ENCODE measurements around the gene CDC45. TPM values are rescaled to one million over a fixed set of nuclear protein-coding genes. Genes with fewer than 3 reads are reported as not detected.

CDC45 gene
- total and polyA plus RNA-seq, 2 donors (not counting 1 experiment from before 2014, with no cell fraction given), result 3.8 to 12.0 TPM

DNA sequence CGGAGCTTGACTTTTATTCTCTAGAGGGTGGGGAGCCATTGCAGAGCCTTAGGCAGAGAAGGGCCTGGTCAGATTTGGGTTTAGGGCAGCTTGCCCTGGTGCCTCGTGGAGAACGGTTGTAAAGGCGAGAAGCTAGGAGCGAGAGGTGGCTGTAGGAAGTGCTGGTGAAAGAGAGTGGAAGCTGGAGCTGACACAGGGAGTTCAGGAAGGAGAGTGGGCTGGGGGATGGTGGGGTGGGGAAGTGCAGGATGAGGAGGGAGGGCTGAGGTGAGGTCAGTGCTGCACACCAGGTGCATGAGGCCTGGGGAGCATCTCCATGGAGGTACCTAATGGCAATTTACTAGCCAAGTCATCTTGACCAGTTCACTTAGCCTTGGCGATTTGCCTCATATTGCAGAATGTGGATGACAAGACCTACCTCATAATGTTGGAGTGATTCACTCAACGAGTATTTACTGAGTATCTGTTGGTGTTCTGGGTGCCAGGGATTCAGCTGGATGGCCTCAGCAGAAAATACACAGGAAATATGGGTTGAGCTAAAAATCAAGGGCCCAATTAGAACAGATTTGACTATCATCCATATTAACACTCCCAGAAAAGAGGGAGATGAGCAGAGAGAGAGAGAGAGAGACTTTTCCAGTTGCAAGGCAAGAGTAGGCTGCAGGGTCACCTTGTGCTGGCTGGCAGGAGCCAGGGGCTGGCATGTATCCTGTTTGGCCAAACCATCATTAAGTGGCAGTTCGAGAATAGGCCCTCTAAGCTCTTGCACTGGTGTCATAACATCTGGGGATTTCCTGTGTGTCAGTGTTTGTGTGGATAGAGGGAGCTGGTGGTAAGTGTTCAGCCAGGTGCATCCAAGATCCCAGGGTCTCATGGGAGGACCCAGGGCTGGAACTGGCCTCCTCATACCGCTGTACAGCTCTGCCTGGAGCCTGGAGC lies 88.9 kb downstream of the CDC45 start:
- Histone ChIP-seq H3K4me3 (replicated peaks in 1 of 4; ENCODE audit: control extremely low read depth in 1 of 4, insufficient read depth in 1 of 4, low read depth in 3 of 4, low read length in 4 of 4) (no peak overlapping the region), H3K79me2 (ENCODE audit: control insufficient read depth, insufficient read depth, low read length) (no peaks in the 10 kb centered on the region), H3K27me3 (ENCODE audit: control insufficient read depth, insufficient read depth, low read length) (peaks cover 4% of the 10 kb centered on the region), H3K4me2 (ENCODE audit: extremely low read depth, insufficient read depth, low read length) (no peak overlapping the region), H3K9ac (ENCODE audit: insufficient read depth, low read length) (no peak overlapping the region), H3K9me3 (ENCODE audit: control insufficient read depth, insufficient read depth, low read depth, low read length) (no peaks in the 10 kb centered on the region), H3K36me3 (ENCODE audit: control insufficient read depth, insufficient read depth, low read length) (no peaks in the 10 kb centered on the region), H2AFZ (ENCODE audit: low read length) (no peak overlapping the region), H4K20me1 (ENCODE audit: control insufficient read depth, extremely low read depth, insufficient read depth, low read length) (no peaks in the 10 kb centered on the region), H3K27ac (ENCODE audit: insufficient read depth, low read length) (no peak overlapping the region), H3K4me1 (ENCODE audit: control insufficient read depth, extremely low read depth, insufficient read depth, low read length) (no peaks in the 10 kb centered on the region)
- TF ChIP-seq EZH2 (IDR thresholded peaks at IDR 0.05; ENCODE audit: low read length, missing control alignments) (no peak), CTCF (conservative IDR thresholded peaks at IDR 0.05 in 1 of 2, IDR thresholded peaks at IDR 0.05 in 1 of 2; ENCODE audit: low read depth in 1 of 2, low read length in 2 of 2) (no peak)
- DNase-seq (ENCODE audit: low read depth in 2 of 2), result peak; percentile 54 to 87

DNA sequence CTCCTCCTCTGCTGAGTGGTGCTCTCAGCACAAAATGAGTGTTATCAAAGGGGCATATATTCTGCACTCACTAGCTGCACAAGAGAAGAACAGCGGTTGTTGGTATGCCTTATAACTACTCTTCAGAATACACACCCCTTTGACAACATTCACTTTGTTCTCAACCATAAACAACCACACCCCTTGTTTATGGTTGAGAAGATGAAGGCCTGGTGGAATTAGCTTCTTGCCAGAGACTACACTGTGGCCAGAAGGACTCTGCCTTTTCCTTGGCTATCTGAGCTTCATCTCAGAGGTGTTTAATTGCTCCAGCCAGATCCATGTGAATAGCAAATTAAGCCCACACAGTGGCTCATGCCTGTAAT lies 89.5 kb downstream of the CDC45 start:
- Histone ChIP-seq H4K20me1 (ENCODE audit: control insufficient read depth, extremely low read depth, insufficient read depth, low read length) (no peaks in the 10 kb centered on the region), H3K27ac (ENCODE audit: insufficient read depth, low read length) (no peak overlapping the region), H3K4me2 (ENCODE audit: extremely low read depth, insufficient read depth, low read length) (no peak overlapping the region), H3K4me3 (replicated peaks in 1 of 4; ENCODE audit: control extremely low read depth in 1 of 4, insufficient read depth in 1 of 4, low read depth in 3 of 4, low read length in 4 of 4) (no peak overlapping the region), H3K79me2 (ENCODE audit: control insufficient read depth, insufficient read depth, low read length) (no peaks in the 10 kb centered on the region), H3K27me3 (ENCODE audit: control insufficient read depth, insufficient read depth, low read length) (peaks cover 4% of the 10 kb centered on the region), H3K4me1 (ENCODE audit: control insufficient read depth, extremely low read depth, insufficient read depth, low read length) (no peaks in the 10 kb centered on the region), H3K36me3 (ENCODE audit: control insufficient read depth, insufficient read depth, low read length) (no peaks in the 10 kb centered on the region), H2AFZ (ENCODE audit: low read length) (no peak overlapping the region), H3K9ac (ENCODE audit: insufficient read depth, low read length) (no peak overlapping the region), H3K9me3 (ENCODE audit: control insufficient read depth, insufficient read depth, low read depth, low read length) (no peaks in the 10 kb centered on the region)
- no peak for TF ChIP-seq CTCF (conservative IDR thresholded peaks at IDR 0.05 in 1 of 2, IDR thresholded peaks at IDR 0.05 in 1 of 2; ENCODE audit: low read depth in 1 of 2, low read length in 2 of 2)
- no peak for TF ChIP-seq EZH2 (IDR thresholded peaks at IDR 0.05; ENCODE audit: low read length, missing control alignments)
- no peak for DNase-seq (ENCODE audit: low read depth in 2 of 2)

DNA sequence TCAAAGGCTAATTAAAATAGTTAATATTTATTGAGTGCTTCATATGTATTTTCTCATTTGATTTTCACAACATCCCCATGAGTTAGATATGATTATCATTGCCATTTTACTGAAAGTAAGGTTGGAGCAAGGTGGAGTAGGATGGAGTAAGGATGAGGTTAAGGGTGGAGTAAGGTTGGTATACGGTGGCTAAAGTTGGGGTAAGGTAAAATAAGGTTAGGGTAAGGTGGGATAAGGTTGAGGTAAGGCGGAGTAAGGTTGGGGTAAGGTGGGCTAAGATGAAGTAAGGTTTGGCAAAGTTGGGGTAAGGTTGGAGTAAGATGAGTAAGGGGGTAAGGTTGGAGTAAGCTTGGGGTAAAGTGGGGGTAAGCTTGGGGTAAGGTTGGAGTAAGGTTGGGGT lies 90.3 kb downstream of the CDC45 start:
- TF ChIP-seq EZH2 (IDR thresholded peaks at IDR 0.05; ENCODE audit: low read length, missing control alignments), result no peak
- TF ChIP-seq CTCF (conservative IDR thresholded peaks at IDR 0.05 in 1 of 2, IDR thresholded peaks at IDR 0.05 in 1 of 2; ENCODE audit: low read depth in 1 of 2, low read length in 2 of 2), result no peak
- Histone ChIP-seq H3K4me1 (ENCODE audit: control insufficient read depth, extremely low read depth, insufficient read depth, low read length) (no peaks in the 10 kb centered on the region), H2AFZ (ENCODE audit: low read length) (no peak overlapping the region), H3K9ac (ENCODE audit: insufficient read depth, low read length) (no peak overlapping the region), H3K27ac (ENCODE audit: insufficient read depth, low read length) (no peak overlapping the region), H4K20me1 (ENCODE audit: control insufficient read depth, extremely low read depth, insufficient read depth, low read length) (no peaks in the 10 kb centered on the region), H3K79me2 (ENCODE audit: control insufficient read depth, insufficient read depth, low read length) (no peaks in the 10 kb centered on the region), H3K4me2 (ENCODE audit: extremely low read depth, insufficient read depth, low read length) (no peak overlapping the region), H3K27me3 (ENCODE audit: control insufficient read depth, insufficient read depth, low read length) (no peaks in the 10 kb centered on the region), H3K9me3 (ENCODE audit: control insufficient read depth, insufficient read depth, low read depth, low read length) (no peaks in the 10 kb centered on the region), H3K4me3 (replicated peaks in 1 of 4; ENCODE audit: control extremely low read depth in 1 of 4, insufficient read depth in 1 of 4, low read depth in 3 of 4, low read length in 4 of 4) (no peak overlapping the region), H3K36me3 (ENCODE audit: control insufficient read depth, insufficient read depth, low read length) (no peaks in the 10 kb centered on the region)
- no peak for DNase-seq (ENCODE audit: low read depth in 2 of 2)

Other genes with a start within 250 kb of the CDC45 start
- 11.3 and 13.4 TPM in 2 replicates for gene CLTCL1, start 188.2 kb upstream of the CDC45 start, total RNA-seq
- 4.2 and 6.5 TPM in 2 replicates for gene CLTCL1, start 188.2 kb upstream of the CDC45 start, polyA plus RNA-seq
- 16.9 and 20.5 TPM in 2 replicates for gene HIRA, start 48.2 kb upstream of the CDC45 start, total RNA-seq
- gene HIRA, start 48.2 kb upstream of the CDC45 start, polyA plus RNA-seq, result 19.2 and 22.2 TPM in 2 replicates
- gene MRPL40, start 47.4 kb upstream of the CDC45 start, total RNA-seq, result 44.8 and 49.8 TPM in 2 replicates
- 44.4 and 51.7 TPM in 2 replicates for gene MRPL40, start 47.4 kb upstream of the CDC45 start, polyA plus RNA-seq
- gene C22orf39, start 32.2 kb upstream of the CDC45 start, total RNA-seq, result 16.2 and 17.7 TPM in 2 replicates
- 14.2 and 15.9 TPM in 2 replicates for gene C22orf39, start 32.2 kb upstream of the CDC45 start, polyA plus RNA-seq
- 39.3 and 41.3 TPM in 2 replicates for gene UFD1, start 727 bp upstream of the CDC45 start, total RNA-seq
- 86.2 and 140 TPM in 2 replicates for gene UFD1, start 727 bp upstream of the CDC45 start, polyA plus RNA-seq
- gene CLDN5, start 44.5 kb downstream of the CDC45 start, total RNA-seq, result 0.33 and 0.51 TPM in 2 replicates
- gene CLDN5, start 44.5 kb downstream of the CDC45 start, polyA plus RNA-seq, result not detected in 2 replicates
- gene SEPTIN5, start 234.6 kb downstream of the CDC45 start, total RNA-seq, result 19.8 and 25.8 TPM in 2 replicates
- 10.8 and 14.5 TPM in 2 replicates for gene SEPTIN5, start 234.6 kb downstream of the CDC45 start, polyA plus RNA-seq
- gene GP1BB, start 243.6 kb downstream of the CDC45 start, total RNA-seq, result 1.8 and 2.1 TPM in 2 replicates
- 0.20 and 0.50 TPM in 2 replicates for gene GP1BB, start 243.6 kb downstream of the CDC45 start, polyA plus RNA-seq

All from fibroblast of lung (primary cell).